Measurements from ENCODE around the gene ENO4. TPM values are rescaled to one million over a fixed set of nuclear protein-coding genes. Genes with fewer than 3 reads are reported as not detected.

Gene ENO4
- total RNA-seq, 1 experiment from 2014 or later: not detected

GRCh38 chr10:116866987-116867595 lies 17.8 kb downstream of the ENO4 start:
- H3K27ac ChIP-seq: no peak overlapping the region
- DNase-seq (ENCODE audit: low read depth in 1 of 2, low spot score in 2 of 2): no peak
- H3K27me3 ChIP-seq (replicated peaks): 0 out of 2 replicates have a peak, but pooled peaks cover 3% of the 10 kb centered on the region
- no peak overlapping the region for H3K4me3 ChIP-seq
- H3K36me3 ChIP-seq: no peaks in the 10 kb centered on the region
- no peaks in the 10 kb centered on the region for H3K4me1 ChIP-seq (replicated peaks)
- H3K9me3 ChIP-seq (replicated peaks): no peaks in the 10 kb centered on the region

GRCh38 chr10:116868198-116868676 lies 18.9 kb downstream of the ENO4 start:
- no peaks in the 10 kb centered on the region for H3K36me3 ChIP-seq
- H3K9me3 ChIP-seq (replicated peaks): no peaks in the 10 kb centered on the region
- H3K27ac ChIP-seq: no peak overlapping the region
- H3K4me1 ChIP-seq (replicated peaks): no peaks in the 10 kb centered on the region
- H3K4me3 ChIP-seq: no peak overlapping the region
- DNase-seq (ENCODE audit: low read depth in 1 of 2, low spot score in 2 of 2): no peak
- peaks cover 7% of the 10 kb centered on the region; the same call in 1 of the 2 replicates for H3K27me3 ChIP-seq (replicated peaks)

GRCh38 chr10:116868722-116869121 lies 19.4 kb downstream of the ENO4 start:
- Histone ChIP-seq H3K27me3 (replicated peaks) (peaks cover 12% of the 10 kb centered on the region; the same call in 1 of the 2 replicates), H3K4me1 (replicated peaks) (no peaks in the 10 kb centered on the region), H3K27ac (no peak overlapping the region), H3K36me3 (no peaks in the 10 kb centered on the region), H3K4me3 (no peak overlapping the region), H3K9me3 (replicated peaks) (no peaks in the 10 kb centered on the region)
- DNase-seq (ENCODE audit: low read depth in 1 of 2, low spot score in 2 of 2): no peak

DNA sequence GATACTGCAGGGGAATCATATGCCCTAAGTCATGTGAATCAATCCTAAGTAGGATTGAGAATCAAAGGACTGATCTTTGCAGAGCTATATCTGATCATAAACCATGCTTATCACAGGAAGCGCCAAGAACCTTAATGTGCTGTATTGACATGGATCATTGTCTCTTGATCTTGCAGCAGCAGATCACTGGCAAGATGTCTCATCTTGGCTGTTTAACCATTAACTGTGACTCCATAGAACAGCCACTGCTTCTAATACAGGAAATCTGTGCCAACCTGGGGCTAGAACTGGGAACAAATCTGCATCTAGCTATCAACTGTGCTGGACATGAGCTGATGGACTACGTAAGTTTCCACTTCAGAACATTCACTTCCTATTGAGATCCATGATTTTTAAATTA lies 21.6 kb downstream of the ENO4 start:
- peaks cover 14% of the 10 kb centered on the region; the same call in 1 of the 2 replicates for H3K27me3 ChIP-seq (replicated peaks)
- no peaks in the 10 kb centered on the region for H3K9me3 ChIP-seq (replicated peaks)
- no peaks in the 10 kb centered on the region for H3K36me3 ChIP-seq
- no peak overlapping the region for H3K4me3 ChIP-seq
- H3K27ac ChIP-seq: no peak overlapping the region
- H3K4me1 ChIP-seq (replicated peaks): no peaks in the 10 kb centered on the region
- DNase-seq (ENCODE audit: low read depth in 1 of 2, low spot score in 2 of 2): no peak

DNA sequence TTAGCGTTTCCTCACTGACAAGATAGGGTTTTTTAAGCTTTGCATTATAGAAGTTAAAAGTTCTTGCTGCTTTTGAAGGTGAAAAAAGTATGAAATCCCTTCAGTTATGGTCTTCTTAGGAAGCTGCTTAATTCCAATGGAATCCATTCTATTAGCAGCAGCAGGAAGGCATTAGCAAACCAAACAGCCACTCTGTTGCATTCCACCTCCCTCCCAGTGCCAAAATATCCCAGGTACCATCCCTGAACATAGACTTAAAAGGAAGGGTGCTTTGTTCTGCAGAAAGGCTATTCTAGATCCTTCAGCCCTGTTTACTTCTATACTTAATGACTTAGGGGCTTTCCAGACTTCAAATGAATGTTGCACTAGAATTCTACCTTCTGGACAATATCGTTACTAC lies 23.8 kb downstream of the ENO4 start:
- no peak for DNase-seq (ENCODE audit: low read depth in 1 of 2, low spot score in 2 of 2)
- Histone ChIP-seq H3K4me3 (no peak overlapping the region), H3K9me3 (replicated peaks) (no peaks in the 10 kb centered on the region), H3K27me3 (replicated peaks) (peaks cover 14% of the 10 kb centered on the region; the same call in 1 of the 2 replicates), H3K4me1 (replicated peaks) (no peaks in the 10 kb centered on the region), H3K27ac (no peak overlapping the region), H3K36me3 (no peaks in the 10 kb centered on the region)

- peaks cover 6% of the 10 kb centered on the region; the same call in 1 of the 2 replicates for H3K4me1 ChIP-seq (replicated peaks)
- no peak for DNase-seq (ENCODE audit: low read depth in 1 of 2, low spot score in 2 of 2)
- H3K27me3 ChIP-seq (replicated peaks): peaks cover 14% of the 10 kb centered on the region; the same call in 1 of the 2 replicates
- no peaks in the 10 kb centered on the region for H3K9me3 ChIP-seq (replicated peaks)
- H3K4me3 ChIP-seq: no peak overlapping the region
- no peak overlapping the region for H3K27ac ChIP-seq
- no peaks in the 10 kb centered on the region for H3K36me3 ChIP-seq
These were observed 26.6 kb downstream of the ENO4 start for GRCh38 chr10:116875897-116876296.

- no peaks in the 10 kb centered on the region for H3K36me3 ChIP-seq
- peaks cover 7% of the 10 kb centered on the region; the same call in 1 of the 2 replicates for H3K4me1 ChIP-seq (replicated peaks)
- no peak for DNase-seq (ENCODE audit: low read depth in 1 of 2, low spot score in 2 of 2)
- H3K4me3 ChIP-seq: no peak overlapping the region
- peaks cover 14% of the 10 kb centered on the region; the same call in 1 of the 2 replicates for H3K27me3 ChIP-seq (replicated peaks)
- H3K9me3 ChIP-seq (replicated peaks): no peaks in the 10 kb centered on the region
- no peak overlapping the region for H3K27ac ChIP-seq
These were observed 28.1 kb downstream of the ENO4 start for GRCh38 chr10:116877391-116877790.

DNA sequence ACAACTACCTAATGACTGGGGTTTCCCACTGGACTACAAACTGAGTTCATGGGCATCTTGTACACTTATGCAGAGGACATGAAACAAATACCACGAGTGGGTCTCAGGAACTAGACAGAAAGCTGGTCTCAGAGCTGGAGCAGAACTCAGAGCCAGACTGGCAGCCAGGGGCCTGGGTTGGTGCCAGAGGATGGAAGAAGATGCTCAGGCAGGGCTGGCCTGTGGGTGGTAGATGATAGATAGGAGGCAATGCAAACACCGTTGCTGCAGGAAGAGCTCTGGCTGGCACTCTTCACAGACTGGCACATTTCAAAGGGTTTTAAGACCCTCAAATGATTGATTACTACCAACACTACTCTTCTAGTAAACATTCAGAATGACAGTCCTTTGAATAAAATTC lies 28.8 kb downstream of the ENO4 start:
- H3K27me3 ChIP-seq (replicated peaks): peaks cover 10% of the 10 kb centered on the region; the same call in 1 of the 2 replicates
- DNase-seq (ENCODE audit: low read depth in 1 of 2, low spot score in 2 of 2): no peak
- H3K4me1 ChIP-seq (replicated peaks): peaks cover 7% of the 10 kb centered on the region; the same call in 1 of the 2 replicates
- H3K4me3 ChIP-seq: no peak overlapping the region
- no peak overlapping the region for H3K27ac ChIP-seq
- H3K36me3 ChIP-seq: no peaks in the 10 kb centered on the region
- no peaks in the 10 kb centered on the region for H3K9me3 ChIP-seq (replicated peaks)

- H3K36me3 ChIP-seq: peaks cover 8% of the 10 kb centered on the region
- no peak for DNase-seq (ENCODE audit: low read depth in 1 of 2, low spot score in 2 of 2)
- H3K4me3 ChIP-seq: no peak overlapping the region
- H3K27me3 ChIP-seq (replicated peaks): peaks cover 3% of the 10 kb centered on the region; the same call in 1 of the 2 replicates
- H3K4me1 ChIP-seq (replicated peaks): peaks cover 7% of the 10 kb centered on the region; the same call in 1 of the 2 replicates
- H3K9me3 ChIP-seq (replicated peaks): no peaks in the 10 kb centered on the region
- H3K27ac ChIP-seq: no peak overlapping the region
These were observed 30.5 kb downstream of the ENO4 start for GRCh38 chr10:116879817-116880216.

GRCh38 chr10:116880716-116881482 lies 31.6 kb downstream of the ENO4 start:
- DNase-seq (ENCODE audit: low read depth in 1 of 2, low spot score in 2 of 2): peak; percentile 22 to 49
- H3K4me3 ChIP-seq: no peak overlapping the region
- peaks cover 7% of the 10 kb centered on the region; the same call in 1 of the 2 replicates for H3K4me1 ChIP-seq (replicated peaks)
- H3K27me3 ChIP-seq (replicated peaks): peaks cover 3% of the 10 kb centered on the region; the same call in 1 of the 2 replicates
- H3K9me3 ChIP-seq (replicated peaks): no peaks in the 10 kb centered on the region
- H3K27ac ChIP-seq: no peak overlapping the region
- peaks cover 8% of the 10 kb centered on the region for H3K36me3 ChIP-seq

DNA sequence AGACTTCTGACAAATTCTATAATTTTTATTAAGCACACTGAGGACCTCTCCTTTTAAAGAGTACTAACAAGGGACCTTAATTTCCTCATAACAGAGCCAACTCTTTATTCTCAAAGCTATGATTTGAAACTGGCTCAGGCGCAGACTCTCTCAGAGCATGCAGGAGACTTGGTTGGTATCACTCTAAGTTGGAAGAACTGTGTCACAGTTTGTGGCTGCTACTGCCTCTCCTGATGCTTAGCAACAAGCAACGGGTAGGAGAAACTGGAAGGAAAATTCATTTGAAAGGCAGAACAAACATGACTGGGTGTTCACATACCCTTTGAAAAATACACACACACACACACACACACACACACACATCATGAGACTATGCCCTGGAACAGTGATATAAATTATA lies 33.3 kb downstream of the ENO4 start:
- Histone ChIP-seq H3K27me3 (replicated peaks) (peaks cover 3% of the 10 kb centered on the region; the same call in 1 of the 2 replicates), H3K4me3 (no peak overlapping the region), H3K9me3 (replicated peaks) (no peaks in the 10 kb centered on the region), H3K36me3 (peaks cover 11% of the 10 kb centered on the region), H3K4me1 (replicated peaks) (peaks cover 7% of the 10 kb centered on the region), H3K27ac (no peak overlapping the region)
- DNase-seq (ENCODE audit: low read depth in 1 of 2, low spot score in 2 of 2): no peak

- Histone ChIP-seq H3K4me3 (no peak overlapping the region), H3K36me3 (peaks cover 18% of the 10 kb centered on the region), H3K27ac (no peak overlapping the region), H3K27me3 (replicated peaks) (no peaks in the 10 kb centered on the region), H3K9me3 (replicated peaks) (no peaks in the 10 kb centered on the region), H3K4me1 (replicated peaks) (peaks cover 27% of the 10 kb centered on the region)
- DNase-seq (ENCODE audit: low read depth in 1 of 2, low spot score in 2 of 2): no peak
These were observed 37.5 kb downstream of the ENO4 start for GRCh38 chr10:116886772-116887171.

DNA sequence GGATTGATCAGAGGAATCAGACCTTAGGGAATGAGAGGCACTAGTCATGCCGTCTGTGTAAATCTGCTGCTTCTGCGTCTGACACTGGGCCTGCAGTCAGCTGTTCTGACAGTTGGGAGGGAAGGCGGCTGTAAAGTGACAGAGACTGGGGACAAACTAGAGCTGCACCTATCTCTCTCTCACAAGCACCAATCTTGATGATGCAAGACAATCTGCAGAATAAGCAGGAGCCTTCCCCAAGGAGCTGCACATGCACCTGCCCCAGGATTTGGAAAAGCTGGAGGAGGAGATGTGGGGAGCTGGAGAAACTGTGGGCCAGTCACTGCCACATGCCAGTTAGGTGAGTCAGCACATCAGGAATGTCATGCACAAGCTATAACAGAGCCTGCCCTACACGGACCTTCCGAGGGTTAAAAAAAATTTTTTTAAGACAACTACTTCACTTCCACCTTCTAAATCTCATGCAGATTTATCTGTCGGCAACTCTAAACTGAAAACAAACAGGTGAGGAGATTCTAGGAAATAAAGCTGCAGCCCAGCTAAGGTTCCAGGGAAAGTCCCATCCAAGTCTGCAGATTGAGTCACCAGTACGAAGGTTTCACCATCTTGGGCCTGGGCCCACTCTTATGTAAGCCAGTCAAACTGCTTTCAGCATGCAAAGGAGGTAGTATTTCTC lies 39.2 kb downstream of the ENO4 start:
- Histone ChIP-seq H3K27me3 (replicated peaks) (no peaks in the 10 kb centered on the region), H3K4me3 (no peak overlapping the region), H3K9me3 (replicated peaks) (no peaks in the 10 kb centered on the region), H3K36me3 (peaks cover 15% of the 10 kb centered on the region), H3K27ac (peak overlapping the region; percentile 59), H3K4me1 (replicated peaks) (peaks cover 31% of the 10 kb centered on the region)
- DNase-seq (ENCODE audit: low read depth in 1 of 2, low spot score in 2 of 2): peak; percentile 78 to 81
